Activated gamma-delta T cell (primary cell): ENCODE measurements around the gene FLVCR2.

Source experiments
- DNase-seq: peaks from one replicate; lab custom pipeline; 2025; lab: John Stamatoyannopoulos, UW

Gene FLVCR2

GRCh38 chr14:75558440-75558839 is 20.0 kb upstream of the FLVCR2 start:
- no peak for DNase-seq

GRCh38 chr14:75559045-75559444 is 19.4 kb upstream of the FLVCR2 start:
- no peak for DNase-seq

DNA sequence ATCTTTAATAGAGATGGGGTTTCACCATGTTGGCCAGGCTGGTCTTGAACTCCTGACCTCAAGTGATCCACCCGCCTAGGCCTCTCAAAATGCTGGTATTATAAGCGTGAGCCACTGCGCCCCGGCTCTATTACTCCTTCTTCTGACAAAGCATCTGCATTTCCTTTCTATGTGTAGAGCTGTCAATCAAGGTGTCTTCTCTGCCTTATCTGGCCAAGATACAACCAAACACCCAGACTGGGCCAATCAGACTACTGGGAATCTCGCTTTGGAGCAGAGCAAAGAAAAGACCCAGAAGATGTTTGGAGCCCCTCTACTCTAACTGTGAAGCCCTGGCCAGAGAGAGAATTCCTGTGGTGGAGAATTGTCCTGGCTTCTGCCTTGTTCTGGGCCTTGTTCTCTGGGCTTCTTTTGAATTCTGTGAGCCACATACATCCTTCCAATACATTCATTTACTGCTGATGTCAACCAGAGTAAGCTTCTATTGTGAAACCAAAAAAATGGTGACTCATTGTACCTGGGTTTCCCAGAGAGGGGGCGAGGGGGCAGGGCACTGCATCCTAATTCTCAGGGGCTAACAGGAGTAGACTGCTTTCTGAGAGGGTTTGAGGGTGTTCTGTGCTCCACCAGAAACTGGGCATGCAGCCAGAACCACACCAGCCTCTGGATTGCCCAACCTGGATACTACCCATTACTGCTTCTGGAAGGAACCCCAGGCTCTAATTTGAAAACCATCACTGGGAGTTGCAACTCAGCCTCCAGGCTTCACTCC is 18.8 kb upstream of the FLVCR2 start:
- DNase-seq = no peak

DNA sequence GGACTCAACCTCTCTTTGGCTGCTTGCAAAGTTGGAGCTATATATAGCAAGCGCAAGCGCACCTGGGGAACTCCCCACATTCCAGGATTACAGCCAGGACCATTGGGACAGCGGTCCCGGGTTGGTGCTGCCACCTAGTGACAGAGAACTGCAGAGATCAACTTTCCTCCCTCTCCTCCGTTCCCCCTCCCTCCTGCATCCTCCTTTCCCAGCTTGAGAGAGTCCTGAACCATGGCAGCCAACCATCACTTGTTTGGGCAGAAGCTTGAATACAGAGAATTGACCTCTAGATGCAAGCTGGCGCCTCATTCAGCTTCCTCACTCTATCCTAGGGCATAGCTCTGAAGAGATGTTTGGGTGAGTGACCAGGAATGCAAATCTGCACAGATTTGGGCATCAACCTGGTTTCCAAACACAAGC is 17.4 kb upstream of the FLVCR2 start:
- no peak for DNase-seq

DNA sequence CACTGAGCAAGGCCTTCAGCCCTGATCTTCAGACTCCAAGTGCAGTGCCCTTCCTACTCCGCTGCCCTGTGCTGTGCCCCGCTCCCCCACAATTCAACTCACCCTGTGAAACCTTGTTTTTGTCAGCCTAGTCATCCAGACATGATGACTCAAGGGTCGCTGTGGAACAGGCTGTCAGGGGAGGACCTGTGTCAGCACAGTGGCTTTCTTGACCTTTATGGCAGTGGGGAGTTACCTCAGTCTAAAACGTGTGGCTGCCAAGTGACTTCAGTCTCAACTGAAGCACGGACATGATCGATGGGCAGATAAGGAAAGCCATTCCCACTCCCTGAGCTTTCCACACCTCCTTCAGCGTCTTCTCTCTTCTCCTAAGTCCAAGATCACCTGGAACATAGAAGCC is 16.3 kb upstream of the FLVCR2 start:
- no peak for DNase-seq

DNA sequence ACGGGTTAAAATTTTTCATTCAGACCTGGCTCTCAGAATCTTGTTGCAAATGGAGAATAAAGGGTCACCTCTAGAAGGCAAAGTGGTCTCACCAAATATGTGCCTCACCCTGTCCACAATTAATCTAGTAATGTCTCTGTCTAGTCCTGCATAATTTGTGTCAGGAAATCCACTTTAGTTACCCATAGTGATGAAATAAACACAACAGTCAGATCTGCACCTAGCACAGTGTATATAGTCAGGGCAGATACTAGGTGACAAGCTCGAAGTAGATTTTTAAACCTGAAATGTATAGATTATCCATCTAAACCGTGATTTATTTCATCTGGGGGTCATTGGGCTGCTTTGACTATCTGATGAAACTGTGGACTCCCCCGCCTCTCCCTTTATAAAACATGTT is 15.9 kb upstream of the FLVCR2 start:
- DNase-seq = no peak

- no peak for DNase-seq
Observed at GRCh38 chr14:75563931-75564330, 14.5 kb upstream of the FLVCR2 start.

DNA sequence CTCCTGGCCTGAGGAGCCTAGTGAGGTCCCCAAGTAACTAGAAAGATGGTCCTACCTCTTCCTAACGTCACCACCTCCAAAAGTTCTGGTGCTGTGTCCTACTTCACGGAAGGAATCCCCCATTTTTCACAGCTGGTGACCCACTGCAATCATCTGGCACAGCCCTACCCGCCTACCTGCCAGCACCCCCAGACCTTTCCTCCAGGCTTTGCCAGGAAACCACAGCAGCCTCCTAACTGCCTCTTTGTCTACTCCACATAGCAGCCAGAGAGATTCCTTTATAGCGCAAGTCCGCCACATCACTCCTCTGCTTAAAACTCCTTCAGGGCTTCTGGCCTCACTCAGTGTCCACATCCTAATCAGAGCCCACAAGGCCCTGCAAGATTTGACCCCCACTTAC is 13.4 kb upstream of the FLVCR2 start:
- no peak for DNase-seq

DNA sequence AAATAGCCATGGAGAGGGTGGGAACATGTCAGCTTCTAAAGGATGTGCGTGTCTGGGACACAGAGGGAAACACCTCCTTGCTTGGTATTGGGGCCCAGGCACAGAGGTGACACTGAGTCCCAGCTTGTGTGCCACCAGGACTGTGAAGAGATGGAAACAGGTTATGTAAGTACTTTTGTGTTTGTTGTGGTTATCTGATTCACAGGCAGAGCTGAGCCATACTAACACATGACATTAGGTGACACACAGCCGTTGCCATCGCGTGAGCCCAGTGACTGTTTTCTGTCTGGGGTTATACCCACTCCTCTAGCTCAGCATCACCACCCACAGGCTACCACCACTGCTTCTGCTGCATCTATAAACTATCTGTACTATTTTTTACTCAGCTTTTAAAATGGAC is 12.1 kb upstream of the FLVCR2 start:
- no peak for DNase-seq

- DNase-seq = no peak
Observed at GRCh38 chr14:75566752-75567151, 11.7 kb upstream of the FLVCR2 start.

GRCh38 chr14:75568140-75568539 is 10.3 kb upstream of the FLVCR2 start:
- no peak for DNase-seq

DNA sequence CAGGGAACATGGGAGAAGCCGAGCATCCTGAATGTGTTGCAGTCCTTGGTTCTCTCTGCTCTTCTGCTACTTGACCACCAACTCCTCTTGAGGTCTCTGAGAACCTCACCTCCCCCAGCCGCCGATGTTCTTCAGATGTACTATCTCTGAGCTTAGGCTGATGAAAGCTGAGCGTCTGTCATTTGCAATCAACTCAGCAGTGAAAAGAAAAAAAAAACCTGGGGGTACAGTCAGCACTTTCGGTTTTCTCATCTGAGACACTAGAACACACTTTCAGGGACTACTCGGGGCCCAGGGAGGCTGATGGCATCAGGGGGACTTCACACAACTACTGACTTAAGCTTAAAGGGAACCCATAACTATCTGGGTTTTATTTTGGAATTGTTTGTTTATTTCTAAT is 9.6 kb upstream of the FLVCR2 start:
- no peak for DNase-seq

DNA sequence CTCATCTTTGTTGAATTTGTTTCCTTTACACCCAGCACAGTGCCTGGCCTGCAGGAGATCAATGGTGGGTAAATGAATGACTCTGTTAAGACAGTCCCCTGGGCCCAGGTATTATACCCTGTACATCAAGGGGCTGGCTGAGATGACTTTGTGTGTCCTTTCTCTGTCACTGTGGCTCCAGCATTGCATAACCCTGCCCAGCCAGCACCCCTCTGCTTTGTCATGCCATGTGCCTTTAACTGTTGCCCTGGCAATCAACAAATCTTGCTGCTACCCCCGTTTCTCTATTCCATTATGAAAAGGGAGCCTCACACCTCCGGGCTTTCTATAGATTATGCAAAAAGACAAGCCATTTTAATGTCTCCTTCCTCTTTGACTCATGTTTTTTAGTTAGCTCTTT is 7.6 kb upstream of the FLVCR2 start:
- DNase-seq = no peak

GRCh38 chr14:75572104-75572503 is 6.3 kb upstream of the FLVCR2 start:
- no peak for DNase-seq

GRCh38 chr14:75577090-75577489 is 1.3 kb upstream of the FLVCR2 start:
- DNase-seq = no peak

- DNase-seq = no peak
Observed at GRCh38 chr14:75577729-75578101, 705 bp upstream of the FLVCR2 start.

DNA sequence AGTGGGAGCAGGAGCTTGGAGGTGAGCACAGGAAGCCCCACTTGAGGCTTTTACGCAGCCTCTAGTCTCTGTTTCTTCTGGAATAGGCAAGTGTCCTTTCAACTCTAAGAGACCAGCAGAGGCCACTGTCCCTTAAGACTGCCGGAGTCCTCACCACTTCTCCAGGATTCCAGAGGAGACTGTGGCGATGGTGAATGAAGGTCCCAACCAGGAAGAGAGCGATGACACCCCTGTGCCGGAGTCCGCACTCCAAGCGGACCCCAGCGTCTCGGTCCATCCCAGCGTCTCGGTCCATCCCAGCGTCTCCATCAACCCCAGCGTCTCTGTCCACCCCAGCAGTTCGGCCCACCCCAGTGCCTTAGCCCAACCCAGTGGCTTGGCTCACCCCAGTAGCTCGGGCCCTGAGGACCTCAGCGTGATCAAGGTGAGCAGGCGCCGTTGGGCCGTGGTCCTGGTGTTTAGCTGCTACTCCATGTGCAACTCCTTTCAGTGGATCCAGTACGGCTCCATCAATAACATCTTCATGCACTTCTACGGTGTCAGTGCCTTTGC is 442 bp downstream of the FLVCR2 start:
- no peak for DNase-seq

DNA sequence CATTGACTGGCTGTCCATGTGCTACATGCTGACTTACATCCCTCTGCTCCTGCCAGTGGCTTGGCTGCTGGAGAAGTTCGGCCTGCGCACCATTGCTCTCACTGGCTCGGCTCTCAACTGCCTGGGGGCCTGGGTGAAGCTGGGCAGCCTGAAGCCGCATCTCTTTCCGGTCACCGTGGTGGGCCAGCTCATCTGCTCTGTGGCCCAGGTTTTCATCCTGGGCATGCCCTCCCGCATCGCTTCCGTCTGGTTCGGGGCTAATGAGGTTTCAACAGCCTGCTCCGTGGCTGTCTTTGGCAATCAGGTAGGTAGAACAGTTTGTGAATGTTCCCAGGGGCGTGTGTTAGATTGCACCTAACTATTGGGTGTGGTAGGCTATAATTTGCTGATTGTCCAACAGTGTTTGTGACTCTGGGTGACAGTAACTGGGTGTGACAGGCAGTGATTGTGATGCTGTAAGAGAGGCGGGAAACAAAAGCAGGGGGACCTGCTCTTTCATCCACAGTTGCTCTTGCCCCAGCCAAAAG is 981 bp downstream of the FLVCR2 start:
- no peak for DNase-seq

DNA sequence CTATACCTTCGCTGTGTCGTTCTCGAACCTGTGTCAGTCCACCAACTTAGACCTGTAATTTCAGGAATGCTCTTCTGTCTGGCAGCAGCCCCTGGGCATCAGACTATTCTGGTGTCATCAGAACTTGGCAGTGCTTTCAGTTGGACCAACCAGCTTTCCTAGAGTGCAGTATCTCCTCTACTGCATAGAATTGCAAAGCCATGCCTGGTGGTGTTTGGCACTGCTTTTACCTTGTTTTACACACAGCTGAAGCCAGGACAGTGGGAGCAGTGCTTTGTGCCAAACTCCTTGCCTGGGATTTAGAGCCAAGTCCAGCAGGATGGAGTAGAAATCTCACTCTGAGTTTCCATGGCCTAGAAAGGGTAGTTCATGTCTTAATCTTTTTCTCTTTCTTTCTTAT is 1.5 kb downstream of the FLVCR2 start:
- no peak for DNase-seq

DNA sequence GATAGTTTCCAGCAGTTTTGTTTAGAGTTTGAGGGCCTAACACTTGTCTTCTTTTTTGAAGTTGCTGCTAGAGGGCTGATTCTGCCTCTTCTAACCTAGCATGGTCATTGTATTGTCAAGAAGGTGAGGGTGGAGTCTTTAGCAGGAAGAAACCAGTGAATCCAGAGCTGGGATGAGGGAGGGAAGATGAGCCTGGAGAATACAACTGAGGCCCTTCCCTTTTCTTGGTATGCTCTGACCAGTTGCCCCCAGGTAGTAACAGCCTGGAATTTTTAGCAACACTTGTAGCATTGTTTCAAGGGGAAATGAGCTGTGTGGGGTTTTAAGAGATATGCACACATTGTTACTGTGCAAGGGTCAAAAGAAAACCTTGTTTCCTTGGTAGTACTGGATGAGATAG is 9.0 kb downstream of the FLVCR2 start:
- no peak for DNase-seq

DNA sequence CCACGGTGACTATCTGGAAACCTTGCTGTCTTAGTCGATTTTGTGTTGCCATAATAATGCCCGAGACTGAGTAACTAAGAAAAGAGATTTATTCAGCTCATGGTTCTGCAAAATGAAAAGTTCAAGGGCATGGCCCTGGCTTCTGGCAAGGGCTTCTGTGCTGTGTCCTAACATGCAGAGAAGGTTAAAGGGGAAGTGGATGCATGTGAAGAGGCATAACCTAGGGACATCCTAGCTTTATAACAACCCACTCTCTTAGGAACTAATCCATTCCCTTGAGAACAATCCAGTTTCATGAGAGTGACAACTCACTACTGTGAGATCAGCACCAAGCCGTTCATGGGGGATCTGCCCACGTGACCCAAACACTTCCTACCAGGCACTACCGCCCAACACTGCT is 11.5 kb downstream of the FLVCR2 start:
- DNase-seq = no peak

DNA sequence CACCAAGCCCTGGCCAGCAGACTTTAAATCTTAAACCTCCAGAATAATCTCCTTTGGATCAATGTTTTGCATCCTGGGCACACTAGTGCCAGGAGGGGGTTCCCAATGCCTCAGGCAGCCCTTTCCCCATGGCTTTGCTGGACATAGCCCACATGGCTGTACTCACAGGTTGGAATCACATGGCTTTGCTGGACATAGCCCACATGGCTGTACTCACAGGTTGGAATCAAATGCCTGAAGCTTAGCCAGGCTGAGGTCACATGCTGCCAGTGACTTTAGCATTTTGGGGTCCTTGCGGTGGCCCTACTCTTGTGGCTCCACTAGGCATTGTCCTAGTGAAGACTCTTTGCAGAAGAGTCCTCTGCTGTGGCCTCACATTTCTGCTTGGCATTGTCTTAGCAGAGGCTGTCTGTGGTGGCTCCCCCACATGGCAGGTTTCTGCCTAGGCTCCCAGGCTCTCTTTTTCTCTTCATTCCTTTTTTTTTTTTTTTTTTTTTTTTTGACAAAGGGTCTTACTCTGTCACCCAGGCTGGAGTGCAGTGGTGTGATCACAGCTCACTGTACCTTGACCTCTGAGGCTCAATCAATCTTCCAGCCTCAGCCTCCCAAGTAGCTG is 13.0 kb downstream of the FLVCR2 start:
- no peak for DNase-seq

DNA sequence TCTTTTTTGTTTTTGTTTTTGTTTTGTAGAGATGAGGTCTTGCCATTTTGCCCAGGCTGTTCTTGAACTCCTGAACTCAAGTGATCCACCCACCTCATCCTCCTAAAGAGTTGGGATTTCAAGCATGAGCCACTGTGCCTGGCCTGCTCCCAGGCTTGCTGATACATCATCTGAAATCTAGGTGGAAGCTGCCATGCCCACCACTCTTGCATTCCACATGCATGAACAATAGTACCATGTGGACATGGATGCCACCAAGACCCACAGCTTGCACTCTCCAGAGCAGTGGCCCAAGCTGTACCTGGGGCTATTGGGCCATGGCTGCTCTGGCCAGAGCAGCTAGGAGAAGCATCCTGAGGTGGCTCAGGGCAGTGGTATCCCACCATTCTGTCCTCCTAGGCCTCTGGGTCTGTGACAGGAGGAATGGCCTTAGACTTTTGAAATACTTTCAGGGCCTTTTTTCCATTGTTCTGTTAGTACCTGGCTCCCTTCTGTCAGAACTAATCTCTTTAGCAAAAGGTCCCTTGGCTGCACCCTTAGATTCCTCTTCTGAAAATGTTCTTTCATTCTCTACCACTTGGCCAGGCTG is 13.7 kb downstream of the FLVCR2 start:
- no peak for DNase-seq
